Heart left ventricle (tissue), 16 donors: ENCODE measurements around the gene KCTD2. TPM values are rescaled to one million over a fixed set of nuclear protein-coding genes. Genes with fewer than 3 reads are reported as not detected.

Source experiments
- ATAC-seq, 4 donors: fragments of 200-7000 bp; cut with Tn5 transposase; one replicate each; pipeline ENCODE4 v1.9.1; 2020 to 2022; ENCODE audit warnings: moderate library complexity in 4 of 4, mild to moderate bottlenecking in 3 of 4, moderate number of reproducible peaks in 1 of 4
- DNase-seq, 5 donors: peaks; one replicate each; pipeline ENCODE4 v3.0.0-alpha.2; 2020
- H3K27ac ChIP-seq, 12 donors: fragments of 200-600 bp; sonication (generic) in 4 of 12; one replicate each; pipeline versions ENCODE4 v1.5.0 to v1.8.0; 2016 to 2022; ENCODE audit warnings: mild to moderate bottlenecking in 2 of 12
- H3K27me3 ChIP-seq, 9 donors: fragments of 200-600 bp; sonication (generic) in 2 of 9; one replicate each; pipeline versions ENCODE4 v1.5.1 to v1.8.0; 2016 to 2022; ENCODE audit warnings: mild to moderate bottlenecking in 3 of 9
- H3K36me3 ChIP-seq, 9 donors: fragments of 200-600 bp; sonication (generic) in 2 of 9; one replicate each; pipeline versions ENCODE4 v1.5.0 to v1.8.0; 2018 to 2022; ENCODE audit warnings: mild to moderate bottlenecking in 2 of 9
- H3K4me1 ChIP-seq, 12 donors: fragments of 200-600 bp; sonication (generic) in 4 of 12; one replicate each; pipeline versions ENCODE4 v1.5.0 to v1.8.0; 2016 to 2022; ENCODE audit warnings: mild to moderate bottlenecking in 3 of 12
- H3K4me3 ChIP-seq, 12 donors: fragments of 200-600 bp; sonication (generic) in 4 of 12; one replicate each; pipeline versions ENCODE4 v1.5.0 to v1.8.0; 2017 to 2022; ENCODE audit warnings: mild to moderate bottlenecking in 9 of 12, moderate library complexity in 4 of 12
- H3K9me3 ChIP-seq, 12 donors: fragments of 200-600 bp; sonication (generic) in 4 of 12; one replicate each; pipeline versions ENCODE4 v1.5.0 to v1.8.0; 2016 to 2022; ENCODE audit warnings: mild to moderate bottlenecking in 1 of 12
- POLR2A ChIP-seq, 2 donors: fragments of 450-650 bp; IDR thresholded peaks; one replicate each; pipeline ENCODE4 v1.6.1; 2017; ENCODE audit warnings: antibody characterized with exemption in 2 of 2, mild to moderate bottlenecking in 2 of 2, moderate library complexity in 2 of 2
- WGBS, 4 donors: extraction: QIAGEN DNeasy Blood & Tissue Kit in 2 of 4; methylation state at CpG; one replicate each; pipeline versions ENCODE4 v1.1.5 to v1.1.7; 2013 to 2018; 5-methylcytosine and 5-hydroxymethylcytosine counted together
- intact Hi-C, 10 donors: fragments of 100-400 bp; cut with DNase I; formaldehyde crosslinking; loops; one replicate each; pipeline versions ENCODE4 v1.11.1 to v1.14.2; 2022
- polyA plus RNA-seq, 2 donors: library from polyadenylated mRNA; stranded (reverse); fragments of 200-250 nt; gene quantifications; one replicate each; pipeline ENCODE4 v1.2.3, GENCODE V29; 2013
- total RNA-seq, 9 donors: library from RNA; depleted of rRNA in 2 of 9; stranded (reverse); fragments of >200 nt in 2 of 9; fragmentation: NEBNext Ultra II Directional in 3 of 9; extraction: Animal tissue kit (Norgen Biotek cat#: 25700) in 3 of 9; gene quantifications; one replicate each; pipeline versions ENCODE4 v1.1.0 to v1.2.4, GENCODE V29; 2016 to 2023
- TF ChIP-seq, protein P1 (sequence below), 12 donors: fragments of 200-600 bp; sonication (generic) in 4 of 12; IDR thresholded peaks; one replicate each; pipeline versions ENCODE4 v1.5.0 to v1.8.0; 2018 to 2022; ENCODE audit warnings: antibody characterized with exemption in 12 of 12, mild to moderate bottlenecking in 5 of 12
- donor health status: ischemic (EF 13 %, LVEDD 7.1; RV severe dilation, severe dysfunction).
- donor health status: healthy with polysubstance abuse.
- donor health status: DM: no; HTN: yes; CAD: no.
- donor health status: DM: no; HTN: no; CAD: no.
- donor health status: ischemic (EF 25% LVEDD 6.9; RV normal size, moderate dysfunction).
- donor health status: ischemic (EF 25% LVEDD 5.7; RV mildly dilated, moderate dysfunction).
- donor health status: healthy.
- donor health status: DM: yes; HTN: yes; CAD: no.
- donor health status: ischemic (EF 35%, LVEDD 5.7; RV mildly dilated, moderate dysfunction).
- donor health status: nonischemic (EF 11% LVEDD 7.7; RV severe dilation, severe dysfunction).
- donor health status: DM: yes; HTN: yes; CAD: no.
- donor health status: PGD.
- donor health status: ischemic (EF 29% LVEDD 5.4; RV normal size, mild dysfunction).
- donor health status: nonischemic (EF 23%, LVEDD 6.1; RV moderate dilation, normal function).

KCTD2 gene
- total and polyA plus RNA-seq, 11 donors: 15.7 to 38.7 (median 31.5) TPM

- Histone ChIP-seq H3K9me3 (no peaks in the 10 kb centered on the region), H3K4me1 (peaks cover 0 to 43% (median 20%) of the 10 kb centered on the region in 12 donors), H3K27me3 (no peaks in the 10 kb centered on the region), H3K4me3 (no peak overlapping the region), H3K36me3 (no peaks in the 10 kb centered on the region), H3K27ac (no peak overlapping the region)
- no peak for DNase-seq
- TF ChIP-seq POLR2A (IDR thresholded peaks at IDR 0.05): no peak
- TF ChIP-seq, protein P1, sequence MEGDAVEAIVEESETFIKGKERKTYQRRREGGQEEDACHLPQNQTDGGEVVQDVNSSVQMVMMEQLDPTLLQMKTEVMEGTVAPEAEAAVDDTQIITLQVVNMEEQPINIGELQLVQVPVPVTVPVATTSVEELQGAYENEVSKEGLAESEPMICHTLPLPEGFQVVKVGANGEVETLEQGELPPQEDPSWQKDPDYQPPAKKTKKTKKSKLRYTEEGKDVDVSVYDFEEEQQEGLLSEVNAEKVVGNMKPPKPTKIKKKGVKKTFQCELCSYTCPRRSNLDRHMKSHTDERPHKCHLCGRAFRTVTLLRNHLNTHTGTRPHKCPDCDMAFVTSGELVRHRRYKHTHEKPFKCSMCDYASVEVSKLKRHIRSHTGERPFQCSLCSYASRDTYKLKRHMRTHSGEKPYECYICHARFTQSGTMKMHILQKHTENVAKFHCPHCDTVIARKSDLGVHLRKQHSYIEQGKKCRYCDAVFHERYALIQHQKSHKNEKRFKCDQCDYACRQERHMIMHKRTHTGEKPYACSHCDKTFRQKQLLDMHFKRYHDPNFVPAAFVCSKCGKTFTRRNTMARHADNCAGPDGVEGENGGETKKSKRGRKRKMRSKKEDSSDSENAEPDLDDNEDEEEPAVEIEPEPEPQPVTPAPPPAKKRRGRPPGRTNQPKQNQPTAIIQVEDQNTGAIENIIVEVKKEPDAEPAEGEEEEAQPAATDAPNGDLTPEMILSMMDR (IDR thresholded peaks at IDR 0.05): no peak
- intact Hi-C loops: no loop called here
- ATAC-seq: no peak
- WGBS, 4 donors: 83 to 88% (median 84%) methylated on average over 12 to 13 of the region's 13 CpGs
These were observed 34.9 kb downstream of the KCTD2 start for GRCh38 chr17:75081611-75082540.

- H3K4me1 ChIP-seq: peaks cover 0 to 42% (median 20%) of the 10 kb centered on the region in 12 donors
- WGBS, 4 donors: 84 to 91% (median 87%) methylated on average over 6 of the region's 6 CpGs
- no peaks in the 10 kb centered on the region for H3K36me3 ChIP-seq
- DNase-seq (no peak), ATAC-seq (no peak)
- intact Hi-C loops: no loop called here
- H3K9me3 ChIP-seq: no peaks in the 10 kb centered on the region
- no peak for TF ChIP-seq POLR2A (IDR thresholded peaks at IDR 0.05)
- TF ChIP-seq, protein P1 (IDR thresholded peaks at IDR 0.05): no peak
- H3K27ac ChIP-seq: no peak overlapping the region
- H3K27me3 ChIP-seq: no peaks in the 10 kb centered on the region
- no peak overlapping the region for H3K4me3 ChIP-seq
These were observed 35.7 kb downstream of the KCTD2 start for GRCh38 chr17:75082683-75083082.

DNA sequence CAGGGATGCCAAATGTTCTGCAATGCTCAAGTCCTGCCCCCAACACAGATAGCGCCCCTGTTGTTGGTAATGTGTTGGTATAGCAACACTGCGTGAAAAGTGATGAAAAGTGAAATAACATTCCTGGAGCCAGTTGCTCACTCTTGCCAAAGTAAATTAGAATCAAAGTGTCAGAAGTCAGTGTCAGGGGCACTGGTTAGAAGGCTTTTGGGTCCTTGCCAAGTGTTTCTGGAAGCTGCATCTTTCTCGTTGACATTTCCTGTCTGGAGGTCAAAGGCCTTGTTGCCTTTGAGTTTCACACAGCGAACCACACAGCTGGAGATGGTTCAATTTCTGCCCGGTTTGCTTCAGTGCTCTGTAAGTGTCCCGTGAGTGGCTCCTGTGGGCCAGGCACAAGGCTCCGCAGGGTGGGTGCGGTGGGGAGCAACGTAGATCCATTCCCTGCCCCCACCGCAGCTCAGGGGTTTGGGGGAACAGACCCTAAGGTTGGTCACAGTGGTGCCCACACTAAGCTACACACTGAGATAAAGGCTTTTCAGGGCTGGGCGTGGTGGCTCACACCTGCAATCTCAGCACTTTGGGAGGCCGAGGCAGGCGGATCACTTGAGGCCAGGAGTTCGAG, 37.1 kb downstream of the KCTD2 start:
- no peak for ATAC-seq
- no peak overlapping the region for H3K4me3 ChIP-seq
- no peaks in the 10 kb centered on the region for H3K36me3 ChIP-seq
- TF ChIP-seq, protein P1 (IDR thresholded peaks at IDR 0.05): no peak
- no peak for TF ChIP-seq POLR2A (IDR thresholded peaks at IDR 0.05)
- H3K27ac ChIP-seq: peak overlapping the region in 1 of 12 donors; percentile 14
- intact Hi-C loops: no loop called here
- peaks cover 0 to 38% (median 23%) of the 10 kb centered on the region in 12 donors for H3K4me1 ChIP-seq
- WGBS, 4 donors: 54 to 67% (median 59%) methylated on average over 14 of the region's 14 CpGs
- H3K9me3 ChIP-seq: no peaks in the 10 kb centered on the region
- DNase-seq: no peak
- no peaks in the 10 kb centered on the region for H3K27me3 ChIP-seq

GRCh38 chr17:75086496-75087181, 39.6 kb downstream of the KCTD2 start:
- DNase-seq (no peak), ATAC-seq (no peak)
- WGBS, 4 donors: 83 to 85% (median 84%) methylated on average over 15 of the region's 15 CpGs
- H3K27me3 ChIP-seq: no peaks in the 10 kb centered on the region
- no peaks in the 10 kb centered on the region for H3K36me3 ChIP-seq
- H3K4me3 ChIP-seq: no peak overlapping the region
- H3K4me1 ChIP-seq: peaks cover 0 to 54% (median 34%) of the 10 kb centered on the region in 12 donors
- H3K9me3 ChIP-seq: no peaks in the 10 kb centered on the region
- intact Hi-C loops: no loop called here
- peak overlapping the region in 8 of 12 donors; percentile 84 to 97 (median 92) for H3K27ac ChIP-seq
- no peak for TF ChIP-seq POLR2A (IDR thresholded peaks at IDR 0.05)
- TF ChIP-seq, protein P1 (IDR thresholded peaks at IDR 0.05): no peak
